SU-DHL-6 (cell line): ENCODE measurements around the gene CEBPG.

ENCODE experiments used
- H2AFZ ChIP-seq: fragments of 200-600 bp; sonication (generic); 2 replicates; pipeline ENCODE4 v1.6.1; 2014; ENCODE audit warnings: low read depth, mild to moderate bottlenecking, moderate library complexity, mixed read lengths, antibody characterized with exemption, low read length; ENCODE audit not compliant: severe bottlenecking
- H3F3A ChIP-seq: fragments of 200-600 bp; shearing (Covaris generic); 2 replicates; pipeline ENCODE4 v1.6.0; 2016; ENCODE audit warnings: antibody characterized with exemption, mild to moderate bottlenecking; ENCODE audit not compliant: insufficient read depth
- H3K27ac ChIP-seq: fragments of 200-600 bp; sonication (generic); 2 replicates; pipeline ENCODE4 v1.5.1; 2016; ENCODE audit warnings: low read depth, mild to moderate bottlenecking, low read length, moderate library complexity, mixed read lengths
- H3K27me3 ChIP-seq: fragments of 200-600 bp; sonication (generic), shearing (Covaris generic); 2 replicates; pipeline ENCODE4 v1.6.0; 2014; ENCODE audit warnings: mild to moderate bottlenecking, low read length
- H3K36me3 ChIP-seq: fragments of 200-600 bp; sonication (generic); 2 replicates; pipeline ENCODE4 v1.6.1; 2014; ENCODE audit warnings: mild to moderate bottlenecking, low read length, mixed read lengths
- H3K4me2 ChIP-seq: fragments of 300-600, 200-600 bp; shearing (Covaris generic), sonication (generic); 2 replicates; pipeline ENCODE4 v1.6.0; 2014; ENCODE audit warnings: low read length, low read depth, mild to moderate bottlenecking; ENCODE audit not compliant: poor library complexity, severe bottlenecking
- H3K4me3 ChIP-seq: fragments of 200-600 bp; sonication (generic); 2 replicates; pipeline ENCODE4 v1.5.1; 2014; ENCODE audit warnings: antibody characterized with exemption, low read length, mild to moderate bottlenecking, mixed read lengths; ENCODE audit not compliant: insufficient read depth, poor library complexity, severe bottlenecking
- H3K79me2 ChIP-seq: fragments of 200-600 bp; sonication (generic); 2 replicates; pipeline ENCODE4 v1.6.1; 2014; ENCODE audit warnings: mild to moderate bottlenecking, low read length, moderate library complexity; ENCODE audit not compliant: insufficient read depth
- H3K9ac ChIP-seq: fragments of 200-600 bp; sonication (generic); 2 replicates; pipeline ENCODE4 v1.7.0; 2014; ENCODE audit warnings: mild to moderate bottlenecking, low read length
- H3K9me2 ChIP-seq: fragments of 200-600 bp; sonication (generic); replicated peaks from 2 replicates; pipeline ENCODE4 v1.6.1; 2014; ENCODE audit warnings: low read length; ENCODE audit not compliant: insufficient read depth
- H3K9me3 ChIP-seq: fragments of 200-600 bp; sonication (generic); 2 replicates; pipeline ENCODE4 v1.6.1; 2014; ENCODE audit warnings: low read length, mixed read lengths; ENCODE audit not compliant: insufficient read depth
- H4K20me1 ChIP-seq: fragments of 200-600 bp; sonication (generic); 2 replicates; pipeline ENCODE4 v1.6.1; 2014; ENCODE audit warnings: low read depth, mild to moderate bottlenecking, antibody characterized with exemption, low read length, moderate library complexity, mixed read lengths
- CTCF ChIP-seq: fragments of 200-600 bp; sonication (generic); IDR thresholded peaks from one replicate; pipeline ENCODE4 v1.5.1; 2017; ENCODE audit warnings: antibody characterized with exemption, mild to moderate bottlenecking, low read length, moderate library complexity; ENCODE audit not compliant: insufficient read depth, poor library complexity, severe bottlenecking
- EZH2phosphoT487 ChIP-seq: fragments of 200-600 bp; sonication (generic), shearing (Covaris generic); conservative IDR thresholded peaks from 2 replicates; pipeline ENCODE4 v1.6.1; 2018; ENCODE audit warnings: mild to moderate bottlenecking, antibody characterized with exemption, low read length, moderate library complexity, mixed read lengths

CEBPG gene

GRCh38 chr19:33428627-33429125 is 55.2 kb downstream of the CEBPG start:
- Histone ChIP-seq H3K79me2 (no peaks in the 10 kb centered on the region), H3K27ac (no peak overlapping the region), H3K27me3 (no peaks in the 10 kb centered on the region), H3F3A (no peaks in the 10 kb centered on the region), H3K9me2 (no peaks in the 10 kb centered on the region), H4K20me1 (no peaks in the 10 kb centered on the region), H3K36me3 (no peaks in the 10 kb centered on the region), H3K9ac (no peak overlapping the region), H2AFZ (no peak overlapping the region), H3K4me2 (no peak overlapping the region), H3K9me3 (no peaks in the 10 kb centered on the region), H3K4me3 (no peak overlapping the region)
- TF ChIP-seq CTCF (no peak), EZH2phosphoT487 (no peak)

GRCh38 chr19:33429891-33430673 is 56.6 kb downstream of the CEBPG start:
- Histone ChIP-seq H2AFZ (no peak overlapping the region), H3K4me3 (no peak overlapping the region), H3K79me2 (no peaks in the 10 kb centered on the region), H4K20me1 (no peaks in the 10 kb centered on the region), H3K27me3 (no peaks in the 10 kb centered on the region), H3K27ac (no peak overlapping the region), H3K4me2 (no peak overlapping the region), H3K9me3 (no peaks in the 10 kb centered on the region), H3K9me2 (no peaks in the 10 kb centered on the region), H3K9ac (no peak overlapping the region), H3F3A (no peaks in the 10 kb centered on the region), H3K36me3 (no peaks in the 10 kb centered on the region)
- no peak for TF ChIP-seq EZH2phosphoT487

- no peak for TF ChIP-seq EZH2phosphoT487
- peak; percentile 83 for TF ChIP-seq CTCF
- Histone ChIP-seq H3K4me2 (no peak overlapping the region), H3K4me3 (no peak overlapping the region), H3K27ac (no peak overlapping the region), H3K9ac (no peak overlapping the region), H3K9me3 (no peaks in the 10 kb centered on the region), H3K27me3 (no peaks in the 10 kb centered on the region), H3K36me3 (no peaks in the 10 kb centered on the region), H3K79me2 (no peaks in the 10 kb centered on the region), H3F3A (no peaks in the 10 kb centered on the region), H2AFZ (no peak overlapping the region), H4K20me1 (no peaks in the 10 kb centered on the region), H3K9me2 (no peaks in the 10 kb centered on the region)
Measured at GRCh38 chr19:33430674-33431277, 57.3 kb downstream of the CEBPG start.

- H3F3A ChIP-seq = no peaks in the 10 kb centered on the region
- no peaks in the 10 kb centered on the region for H3K9me3 ChIP-seq
- no peak overlapping the region for H3K4me3 ChIP-seq
- H2AFZ ChIP-seq = no peak overlapping the region
- H3K36me3 ChIP-seq = no peaks in the 10 kb centered on the region
- no peaks in the 10 kb centered on the region for H3K27me3 ChIP-seq
- H3K27ac ChIP-seq = no peak overlapping the region
- TF ChIP-seq EZH2phosphoT487 (no peak), CTCF (no peak)
- H3K9me2 ChIP-seq = no peaks in the 10 kb centered on the region
- H3K4me2 ChIP-seq = no peak overlapping the region
- H4K20me1 ChIP-seq = no peaks in the 10 kb centered on the region
- H3K79me2 ChIP-seq = no peaks in the 10 kb centered on the region
- H3K9ac ChIP-seq = no peak overlapping the region
Measured at GRCh38 chr19:33432015-33432414, 58.5 kb downstream of the CEBPG start.
